A549 (cell line): Measurements from ENCODE around the gene CRTAP. TPM values are rescaled to one million over a fixed set of nuclear protein-coding genes. Genes with fewer than 3 reads are reported as not detected.

Experiments used
- ATAC-seq, 2 experiments: fragments of 200-7000 bp in 1 of 2; fragments of >200 bp in 1 of 2; cut with Nextera tagmentation in 1 of 2; cut with Tn5 transposase in 1 of 2; 3 replicates each; pipeline versions ENCODE4 v1.8.0 to v1.9.1; 2018 to 2020; ENCODE audit warnings: mild to moderate bottlenecking in 1 of 2, moderate library complexity in 1 of 2
- CTCF ChIA-PET: fragments of 300-600 bp; sonication (Branson Sonifier 250); formaldehyde crosslinking; extraction: SDS; loops from one replicate; lab custom pipeline; 2021; ENCODE audit warnings: antibody characterized with exemption, inconsistent platforms; lab: Yijun Ruan, JAX
- POLR2A ChIA-PET: fragments of 350-600 bp; formaldehyde crosslinking; extraction: SDS; loops from one replicate; lab custom pipeline; 2021; ENCODE audit warnings: antibody characterized with exemption, inconsistent platforms; lab: Yijun Ruan, JAX
- DNase-seq, 2 experiments: peaks; one replicate each; pipeline versions ENCODE4 v3.0.0 to v3.0.0-alpha.2; 2011 to 2016; ENCODE audit warnings: low read depth in 1 of 2, low spot score in 1 of 2
- FAIRE-seq: peaks from 2 replicates; lab custom pipeline; 2011; peaks lifted over from hg19 to GRCh38; lab: Jason Lieb, UNC
- H3K27ac ChIP-seq, 2 experiments: fragments of >200 bp; sonication (Bioruptor Twin); formaldehyde crosslinking; 3 replicates each; pipeline ENCODE4 v1.5.1; 2016 to 2017
- H3K4me1 ChIP-seq: fragments of >200 bp; sonication (Bioruptor Twin); formaldehyde crosslinking; 3 replicates; pipeline ENCODE4 v1.6.1; 2016
- H3K4me2 ChIP-seq: fragments of >200 bp; sonication (Bioruptor Twin); formaldehyde crosslinking; 3 replicates; pipeline ENCODE4 v1.6.1; 2016
- H3K4me3 ChIP-seq: fragments of >200 bp; sonication (Bioruptor Twin); formaldehyde crosslinking; 3 replicates; pipeline ENCODE4 v1.5.1; 2016
- H3K9me3 ChIP-seq: fragments of >200 bp; sonication (Bioruptor Twin); formaldehyde crosslinking; 3 replicates; pipeline ENCODE4 v1.6.1; 2016
- CBX2 ChIP-seq: fragments of 200-600 bp; sonication (generic); IDR thresholded peaks from 2 replicates; pipeline ENCODE4 v1.6.1; 2016; ENCODE audit warnings: low read depth, mild to moderate bottlenecking, borderline replicate concordance
- CBX8 ChIP-seq: fragments of 200-600 bp; sonication (generic); IDR thresholded peaks from 2 replicates; pipeline ENCODE4 v1.6.1; 2016
- EHF ChIP-seq: fragments of 250-450 bp; sonication (Bioruptor Pico); IDR thresholded peaks from 2 replicates; pipeline ENCODE4 v1.5.0; 2020; ENCODE audit warnings: mild to moderate bottlenecking
- EHMT2 ChIP-seq: fragments of 200-600 bp; sonication (generic); IDR thresholded peaks from 2 replicates; pipeline ENCODE4 v1.6.1; 2016; ENCODE audit warnings: antibody characterized with exemption, low read depth, mild to moderate bottlenecking, moderate library complexity
- KDM1A ChIP-seq: fragments of 200-600 bp; sonication (generic); IDR thresholded peaks from 2 replicates; pipeline ENCODE4 v1.6.1; 2016; ENCODE audit warnings: low read depth, mild to moderate bottlenecking
- KDM5A ChIP-seq: fragments of 200-600 bp; sonication (generic); IDR thresholded peaks from 2 replicates; pipeline ENCODE4 v1.6.1; 2016; ENCODE audit warnings: antibody characterized with exemption, mild to moderate bottlenecking
- MAFK ChIP-seq: fragments of 450-650 bp; IDR thresholded peaks from 2 replicates; pipeline ENCODE4 v1.6.1; 2014; ENCODE audit not compliant: partially characterized antibody
- MYC ChIP-seq: IDR thresholded peaks from 2 replicates; pipeline ENCODE4 v1.6.1; 2012; ENCODE audit warnings: mild to moderate bottlenecking, inconsistent platforms, low read length, improper control_type of control experiment, borderline replicate concordance
- NFE2L2 ChIP-seq: fragments of 150-350 bp; conservative IDR thresholded peaks from 2 replicates; pipeline ENCODE4 v1.6.1; 2014; ENCODE audit warnings: low read length
- NPAS2 ChIP-seq: fragments of 250-450 bp; sonication (Bioruptor Pico); IDR thresholded peaks from 2 replicates; pipeline ENCODE4 v1.8.0; 2022; ENCODE audit warnings: mild to moderate bottlenecking, moderate library complexity, borderline replicate concordance
- PHF8 ChIP-seq: fragments of 200-600 bp; sonication (generic); IDR thresholded peaks from 2 replicates; pipeline ENCODE4 v1.6.1; 2016; ENCODE audit warnings: low read depth, mild to moderate bottlenecking, antibody characterized with exemption, moderate library complexity, borderline replicate concordance
- RAD21 ChIP-seq, 2 experiments: fragments of >200 bp in 1 of 2; sonication (Bioruptor Twin) in 1 of 2; formaldehyde crosslinking in 1 of 2; IDR thresholded peaks in 1 of 2; conservative IDR thresholded peaks in 1 of 2; 2 replicates in 1 of 2; 3 replicates in 1 of 2; pipeline ENCODE4 v1.6.1; 2012 to 2018; ENCODE audit warnings: inconsistent platforms in 1 of 2
- RCOR1 ChIP-seq: fragments of 150-350 bp; IDR thresholded peaks from 2 replicates; pipeline ENCODE4 v1.6.1; 2014; ENCODE audit warnings: antibody characterized with exemption, low read length, low read depth
- ZFP36 ChIP-seq: fragments of 450-650 bp; IDR thresholded peaks from 2 replicates; pipeline ENCODE4 v1.6.1; 2014; ENCODE audit warnings: borderline replicate concordance; ENCODE audit not compliant: partially characterized antibody
- ZSCAN20 ChIP-seq: fragments of 250-450 bp; sonication (Bioruptor Pico); IDR thresholded peaks from 2 replicates; pipeline ENCODE4 v1.8.0; 2022; ENCODE audit warnings: mild to moderate bottlenecking, moderate library complexity
- WGBS: methylation state at CpG from one replicate; pipeline ENCODE4 v1.1.6; 2017; ENCODE audit errors: missing lambda C conversion rate; 5-methylcytosine and 5-hydroxymethylcytosine counted together
- polyA plus RNA-seq, 4 experiments: library from polyadenylated mRNA; depleted of rRNA in 3 of 4; stranded (reverse); fragments of >200 nt; fragmentation: RNase III in 1 of 4; extraction: RNeasy Plus Mini Kit Qiagen cat#74134 plus additional on column Dnase treatment in 1 of 4; gene quantifications; 2 replicates in 3 of 4; 3 replicates in 1 of 4; pipeline ENCODE4 v1.2.3, GENCODE V29; 2011 to 2017
- TF ChIP-seq, protein P1 (sequence below): fragments of 450-650 bp; IDR thresholded peaks from 2 replicates; pipeline ENCODE4 v1.6.1; 2014; ENCODE audit warnings: antibody characterized with exemption
- TF ChIP-seq, protein P2 (sequence below): fragments of >200 bp; sonication (Bioruptor Twin); formaldehyde crosslinking; IDR thresholded peaks from 3 replicates; pipeline ENCODE4 v1.6.1; 2016
- TF ChIP-seq, protein P3 (sequence below): fragments of >200 bp; sonication (Bioruptor Twin); formaldehyde crosslinking; IDR thresholded peaks from 2 replicates; pipeline ENCODE4 v1.6.1; 2016
- TF ChIP-seq, protein P4 (sequence below): fragments of 250-450 bp; sonication (Bioruptor Pico); IDR thresholded peaks from 2 replicates; pipeline ENCODE4 v1.5.0; 2020; ENCODE audit warnings: low read depth, mild to moderate bottlenecking, moderate library complexity
- TF ChIP-seq, protein P5 (sequence below): fragments of 150-350 bp; IDR thresholded peaks from 2 replicates; pipeline ENCODE4 v1.6.1; 2014; ENCODE audit warnings: low read depth, mild to moderate bottlenecking, low read length
- TF ChIP-seq, protein P6 (sequence below): fragments of >200 bp; sonication (Bioruptor Twin); formaldehyde crosslinking; IDR thresholded peaks from 3 replicates; pipeline ENCODE4 v1.5.1; 2016

Gene CRTAP
- polyA plus RNA-seq, 2 of the 4 experiments (the other 2 are of a cell fraction): 181 to 355 TPM

DNA sequence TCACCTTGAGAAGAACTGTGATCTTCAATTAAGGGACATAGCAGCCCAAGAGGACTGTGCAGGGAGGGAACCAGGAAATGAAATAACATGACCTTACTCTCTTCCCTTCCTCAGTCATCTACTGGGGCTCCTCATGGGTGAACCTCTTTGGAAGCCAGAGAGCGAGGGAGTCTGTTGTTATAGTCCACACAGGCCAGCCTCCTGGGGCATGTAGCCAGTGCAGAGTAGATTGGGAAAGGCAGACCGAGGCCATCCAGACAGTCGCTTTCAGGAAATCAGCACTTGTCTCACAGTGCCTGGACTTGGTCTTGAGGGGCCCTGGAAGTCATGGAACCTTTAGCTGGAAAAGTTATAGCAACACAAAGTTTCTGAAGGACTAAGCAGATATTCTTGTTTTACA lies 6.1 kb downstream of the CRTAP start:
- Histone ChIP-seq H3K9me3 (no peaks in the 10 kb centered on the region), H3K4me2 (no peak overlapping the region)
- ATAC-seq: no peak
- no peak for TF ChIP-seq NPAS2 (CRISPR knock-in tag)
- TF ChIP-seq, protein P1, sequence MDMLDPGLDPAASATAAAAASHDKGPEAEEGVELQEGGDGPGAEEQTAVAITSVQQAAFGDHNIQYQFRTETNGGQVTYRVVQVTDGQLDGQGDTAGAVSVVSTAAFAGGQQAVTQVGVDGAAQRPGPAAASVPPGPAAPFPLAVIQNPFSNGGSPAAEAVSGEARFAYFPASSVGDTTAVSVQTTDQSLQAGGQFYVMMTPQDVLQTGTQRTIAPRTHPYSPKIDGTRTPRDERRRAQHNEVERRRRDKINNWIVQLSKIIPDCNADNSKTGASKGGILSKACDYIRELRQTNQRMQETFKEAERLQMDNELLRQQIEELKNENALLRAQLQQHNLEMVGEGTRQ: no peak
- TF ChIP-seq CBX2: no peak
- TF ChIP-seq, protein P2, sequence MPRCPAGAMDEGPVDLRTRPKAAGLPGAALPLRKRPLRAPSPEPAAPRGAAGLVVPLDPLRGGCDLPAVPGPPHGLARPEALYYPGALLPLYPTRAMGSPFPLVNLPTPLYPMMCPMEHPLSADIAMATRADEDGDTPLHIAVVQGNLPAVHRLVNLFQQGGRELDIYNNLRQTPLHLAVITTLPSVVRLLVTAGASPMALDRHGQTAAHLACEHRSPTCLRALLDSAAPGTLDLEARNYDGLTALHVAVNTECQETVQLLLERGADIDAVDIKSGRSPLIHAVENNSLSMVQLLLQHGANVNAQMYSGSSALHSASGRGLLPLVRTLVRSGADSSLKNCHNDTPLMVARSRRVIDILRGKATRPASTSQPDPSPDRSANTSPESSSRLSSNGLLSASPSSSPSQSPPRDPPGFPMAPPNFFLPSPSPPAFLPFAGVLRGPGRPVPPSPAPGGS: no peak
- TF ChIP-seq KDM5A: no peak
- TF ChIP-seq EHMT2: no peak
- no peak for TF ChIP-seq ZSCAN20 (CRISPR knock-in tag)
- TF ChIP-seq NFE2L2: no peak
- TF ChIP-seq, protein P3, sequence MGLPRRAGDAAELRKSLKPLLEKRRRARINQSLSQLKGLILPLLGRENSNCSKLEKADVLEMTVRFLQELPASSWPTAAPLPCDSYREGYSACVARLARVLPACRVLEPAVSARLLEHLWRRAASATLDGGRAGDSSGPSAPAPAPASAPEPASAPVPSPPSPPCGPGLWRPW: no peak
- no peak for TF ChIP-seq RAD21 (conservative IDR thresholded peaks at IDR 0.05 in 1 of 2, IDR thresholded peaks at IDR 0.05 in 1 of 2)
- TF ChIP-seq, all 56 proteins: peak for 0
- peaks cover 21% of the 10 kb centered on the region for H3K4me1 ChIP-seq
- no peak for DNase-seq
- ChIA-PET POLR2A (no interaction called here), CTCF (interaction anchor here (1.8 to 4.3 kb wide), 2 partner anchors 12 to 253 kb away, joined by 8 to 26 read pairs; no protein-coding TSS in a partner anchor)
- WGBS: 93% methylated on average over 3 of the region's 3 CpGs
- H3K4me3 ChIP-seq: no peak overlapping the region
- no peak for FAIRE-seq
- no peak overlapping the region for H3K27ac ChIP-seq

DNA sequence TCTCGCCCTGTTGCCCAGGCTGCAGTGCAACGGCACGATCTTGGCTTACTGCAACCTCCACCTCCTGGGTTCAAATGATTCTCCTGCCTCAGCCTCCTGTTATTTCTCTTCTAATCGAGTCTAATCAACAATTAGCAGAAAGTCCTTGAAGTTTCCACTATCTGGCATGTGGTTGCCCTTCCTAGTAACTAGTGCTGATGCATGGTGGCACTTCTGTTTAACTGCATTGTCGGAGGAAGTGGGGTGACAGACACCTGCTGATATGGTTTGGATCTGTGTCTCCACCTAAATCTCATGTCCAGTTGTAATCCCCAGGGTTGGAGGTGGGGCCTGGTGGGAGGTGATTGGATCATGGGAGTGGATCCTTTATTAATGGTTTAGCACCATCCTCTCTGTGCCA lies 9.2 kb downstream of the CRTAP start:
- no peak for FAIRE-seq
- WGBS: 91% methylated on average over 5 of the region's 5 CpGs
- ChIA-PET POLR2A (interaction anchor here (1.0 to 1.2 kb wide), 2 partner anchors 9 to 318 kb away, joined by 3 read pairs; partner anchors contain the start of gene CRTAP), CTCF (interaction anchor here (1.1 to 4.3 kb wide), 2 partner anchors 9 to 17 kb away, joined by 3 to 26 read pairs; no protein-coding TSS in a partner anchor)
- DNase-seq: no peak
- H3K4me3 ChIP-seq: no peak overlapping the region
- ATAC-seq: no peak
- TF ChIP-seq, protein P1: no peak
- TF ChIP-seq EHF (CRISPR knock-in tag): no peak
- TF ChIP-seq, protein P4, sequence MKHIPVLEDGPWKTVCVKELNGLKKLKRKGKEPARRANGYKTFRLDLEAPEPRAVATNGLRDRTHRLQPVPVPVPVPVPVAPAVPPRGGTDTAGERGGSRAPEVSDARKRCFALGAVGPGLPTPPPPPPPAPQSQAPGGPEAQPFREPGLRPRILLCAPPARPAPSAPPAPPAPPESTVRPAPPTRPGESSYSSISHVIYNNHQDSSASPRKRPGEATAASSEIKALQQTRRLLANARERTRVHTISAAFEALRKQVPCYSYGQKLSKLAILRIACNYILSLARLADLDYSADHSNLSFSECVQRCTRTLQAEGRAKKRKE (CRISPR knock-in tag): no peak
- no peak overlapping the region for H3K4me2 ChIP-seq
- no peaks in the 10 kb centered on the region for H3K9me3 ChIP-seq
- no peak overlapping the region for H3K27ac ChIP-seq
- peaks cover 11% of the 10 kb centered on the region for H3K4me1 ChIP-seq

DNA sequence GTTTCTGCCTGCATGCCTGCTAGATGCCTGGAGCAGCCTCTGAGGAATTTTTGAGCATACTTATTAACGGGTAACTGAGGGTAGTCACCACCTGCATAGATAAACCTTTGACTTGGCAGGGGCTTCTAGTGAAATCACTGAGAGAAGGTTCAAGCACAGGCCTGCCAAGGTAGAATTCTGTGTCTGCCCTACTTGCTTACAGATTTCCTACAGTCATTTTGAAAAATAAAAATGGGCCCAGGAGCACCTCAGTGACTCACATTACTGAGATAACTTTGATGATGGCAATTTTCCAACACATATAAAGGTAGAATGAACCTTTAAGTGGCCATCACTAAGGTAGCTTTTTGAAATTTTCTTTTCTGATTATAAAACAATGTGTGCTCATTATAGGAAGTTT lies 10.8 kb downstream of the CRTAP start:
- 67% methylated on average over 1 of the region's 1 CpG for WGBS
- no peak overlapping the region for H3K4me2 ChIP-seq
- no peak overlapping the region for H3K4me3 ChIP-seq
- peaks cover 11% of the 10 kb centered on the region for H3K4me1 ChIP-seq
- no peak overlapping the region for H3K27ac ChIP-seq
- ChIA-PET CTCF (interaction anchor here (0.7 to 1.3 kb wide), 3 partner anchors 18 to 248 kb away, joined by 3 to 4 read pairs (median 4); no protein-coding TSS in a partner anchor), POLR2A (no interaction called here)
- no peak for ATAC-seq
- FAIRE-seq: no peak
- no peak for DNase-seq
- H3K9me3 ChIP-seq: no peaks in the 10 kb centered on the region
- TF ChIP-seq NPAS2 (CRISPR knock-in tag) (no peak), MYC (no peak), ZFP36 (no peak), MAFK (no peak), EHMT2 (no peak), CBX8 (no peak), KDM1A (no peak), RCOR1 (no peak), PHF8 (no peak)
- TF ChIP-seq, protein P5, sequence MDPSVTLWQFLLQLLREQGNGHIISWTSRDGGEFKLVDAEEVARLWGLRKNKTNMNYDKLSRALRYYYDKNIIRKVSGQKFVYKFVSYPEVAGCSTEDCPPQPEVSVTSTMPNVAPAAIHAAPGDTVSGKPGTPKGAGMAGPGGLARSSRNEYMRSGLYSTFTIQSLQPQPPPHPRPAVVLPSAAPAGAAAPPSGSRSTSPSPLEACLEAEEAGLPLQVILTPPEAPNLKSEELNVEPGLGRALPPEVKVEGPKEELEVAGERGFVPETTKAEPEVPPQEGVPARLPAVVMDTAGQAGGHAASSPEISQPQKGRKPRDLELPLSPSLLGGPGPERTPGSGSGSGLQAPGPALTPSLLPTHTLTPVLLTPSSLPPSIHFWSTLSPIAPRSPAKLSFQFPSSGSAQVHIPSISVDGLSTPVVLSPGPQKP: no peak
- TF ChIP-seq, protein P4 (CRISPR knock-in tag): no peak
- TF ChIP-seq, protein P2: no peak
- TF ChIP-seq, protein P6, sequence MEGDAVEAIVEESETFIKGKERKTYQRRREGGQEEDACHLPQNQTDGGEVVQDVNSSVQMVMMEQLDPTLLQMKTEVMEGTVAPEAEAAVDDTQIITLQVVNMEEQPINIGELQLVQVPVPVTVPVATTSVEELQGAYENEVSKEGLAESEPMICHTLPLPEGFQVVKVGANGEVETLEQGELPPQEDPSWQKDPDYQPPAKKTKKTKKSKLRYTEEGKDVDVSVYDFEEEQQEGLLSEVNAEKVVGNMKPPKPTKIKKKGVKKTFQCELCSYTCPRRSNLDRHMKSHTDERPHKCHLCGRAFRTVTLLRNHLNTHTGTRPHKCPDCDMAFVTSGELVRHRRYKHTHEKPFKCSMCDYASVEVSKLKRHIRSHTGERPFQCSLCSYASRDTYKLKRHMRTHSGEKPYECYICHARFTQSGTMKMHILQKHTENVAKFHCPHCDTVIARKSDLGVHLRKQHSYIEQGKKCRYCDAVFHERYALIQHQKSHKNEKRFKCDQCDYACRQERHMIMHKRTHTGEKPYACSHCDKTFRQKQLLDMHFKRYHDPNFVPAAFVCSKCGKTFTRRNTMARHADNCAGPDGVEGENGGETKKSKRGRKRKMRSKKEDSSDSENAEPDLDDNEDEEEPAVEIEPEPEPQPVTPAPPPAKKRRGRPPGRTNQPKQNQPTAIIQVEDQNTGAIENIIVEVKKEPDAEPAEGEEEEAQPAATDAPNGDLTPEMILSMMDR: no peak
